ENCODE results near the gene ADGRV1.
A peak's percentile ranks its signal among the peaks of the same experiment; 100 is the strongest.
"Not testable (repeated sequence)": the region's sequence is repeated elsewhere in the genome, so short reads cannot be mapped to it uniquely, and the experiment has no call there.

Gene ADGRV1

GRCh38 chr5:90602681-90603080 lies 44.1 kb downstream of the ADGRV1 start:
- no peak for DNase-seq

GRCh38 chr5:90606539-90606938 lies 47.9 kb downstream of the ADGRV1 start:
- peak; percentile 3 for DNase-seq

- DNase-seq, result no peak
These were observed 54.3 kb downstream of the ADGRV1 start for GRCh38 chr5:90612919-90613318.

GRCh38 chr5:90613459-90613858 lies 54.9 kb downstream of the ADGRV1 start:
- DNase-seq, result no peak

GRCh38 chr5:90613918-90614504 lies 55.4 kb downstream of the ADGRV1 start:
- no peak for DNase-seq

- no peak for DNase-seq
These were observed 56.8 kb downstream of the ADGRV1 start for GRCh38 chr5:90615355-90615754.

GRCh38 chr5:90618071-90618470 lies 59.5 kb downstream of the ADGRV1 start:
- no peak for DNase-seq

GRCh38 chr5:90619762-90620161 lies 61.2 kb downstream of the ADGRV1 start:
- not testable (repeated sequence) for DNase-seq

- no peak for DNase-seq
These were observed 63.3 kb downstream of the ADGRV1 start for GRCh38 chr5:90621848-90622247.

GRCh38 chr5:90626493-90626892 lies 67.9 kb downstream of the ADGRV1 start:
- DNase-seq, result no peak

- DNase-seq, result no peak
These were observed 69.9 kb downstream of the ADGRV1 start for GRCh38 chr5:90628492-90628891.

- no peak for DNase-seq
These were observed 74.2 kb downstream of the ADGRV1 start for GRCh38 chr5:90632791-90633190.

- DNase-seq, result no peak
These were observed 78.4 kb downstream of the ADGRV1 start for GRCh38 chr5:90636948-90637347.

- DNase-seq, result no peak
These were observed 79.1 kb downstream of the ADGRV1 start for GRCh38 chr5:90637731-90638130.

- DNase-seq, result no peak
These were observed 80.3 kb downstream of the ADGRV1 start for GRCh38 chr5:90638878-90639277.

GRCh38 chr5:90640484-90641059 lies 82.0 kb downstream of the ADGRV1 start:
- DNase-seq, result no peak

GRCh38 chr5:90641528-90641927 lies 82.9 kb downstream of the ADGRV1 start:
- no peak for DNase-seq

GRCh38 chr5:90642706-90643229 lies 84.2 kb downstream of the ADGRV1 start:
- DNase-seq, result no peak

- DNase-seq, result peak; percentile 55
These were observed 85.5 kb downstream of the ADGRV1 start for GRCh38 chr5:90644132-90644531.

- DNase-seq, result no peak
These were observed 86.5 kb downstream of the ADGRV1 start for GRCh38 chr5:90645024-90645610.

- DNase-seq, result no peak
These were observed 92.2 kb downstream of the ADGRV1 start for GRCh38 chr5:90650767-90651166.

GRCh38 chr5:90654215-90654614 lies 95.6 kb downstream of the ADGRV1 start:
- no peak for DNase-seq

- no peak for DNase-seq
These were observed 96.8 kb downstream of the ADGRV1 start for GRCh38 chr5:90655423-90655822.

GRCh38 chr5:90657030-90657429 lies 98.4 kb downstream of the ADGRV1 start:
- DNase-seq, result no peak

GRCh38 chr5:90657788-90658187 lies 99.2 kb downstream of the ADGRV1 start:
- no peak for DNase-seq

All from hematopoietic multipotent progenitor cell treated with erythropoietin and hydrocortisone succinate and interleukin-3 and kit ligand, for 8 days (in vitro differentiated cells).